ENCODE measurements around the gene CD80.
"Not testable (repeated sequence)": the region's sequence is repeated elsewhere in the genome, so short reads cannot be mapped to it uniquely, and the experiment has no call there.

CD80 gene

GRCh38 chr3:119580067-119580760 lies 20.8 kb upstream of the CD80 start:
- DNase-seq: peak; percentile 68

- DNase-seq: peak; percentile 91
These were observed 20.1 kb upstream of the CD80 start, which contains the start of gene ADPRH for GRCh38 chr3:119579366-119580066. TSS of gene ADPRH (plus strand) at chr3:119579492. CDS start at chr3:119582170, 2,678 bp downstream.

- DNase-seq: no peak
These were observed 16.1 kb upstream of the CD80 start for GRCh38 chr3:119575507-119575906.

DNA sequence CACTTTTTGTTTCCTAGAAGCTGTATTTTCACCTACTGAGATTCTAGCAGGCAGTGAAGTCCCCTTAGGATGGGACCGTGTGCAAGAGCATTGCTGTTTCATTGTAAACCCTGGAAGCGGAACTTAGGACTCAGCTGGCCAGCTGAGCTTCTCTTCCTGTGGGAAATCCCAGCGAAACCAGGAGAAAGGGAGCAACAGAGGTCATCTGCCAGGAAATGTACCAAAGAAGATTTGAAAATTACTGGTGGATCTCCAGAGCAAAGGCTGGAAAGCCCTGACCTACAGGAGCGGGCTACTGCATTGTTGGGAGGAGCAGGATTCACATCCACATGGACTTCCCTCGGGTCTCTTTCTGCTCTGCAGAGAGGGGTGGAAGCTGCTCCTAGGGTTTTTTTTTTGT lies 12.3 kb upstream of the CD80 start:
- no peak for DNase-seq

GRCh38 chr3:119571230-119571629 lies 11.8 kb upstream of the CD80 start:
- DNase-seq: no peak

DNA sequence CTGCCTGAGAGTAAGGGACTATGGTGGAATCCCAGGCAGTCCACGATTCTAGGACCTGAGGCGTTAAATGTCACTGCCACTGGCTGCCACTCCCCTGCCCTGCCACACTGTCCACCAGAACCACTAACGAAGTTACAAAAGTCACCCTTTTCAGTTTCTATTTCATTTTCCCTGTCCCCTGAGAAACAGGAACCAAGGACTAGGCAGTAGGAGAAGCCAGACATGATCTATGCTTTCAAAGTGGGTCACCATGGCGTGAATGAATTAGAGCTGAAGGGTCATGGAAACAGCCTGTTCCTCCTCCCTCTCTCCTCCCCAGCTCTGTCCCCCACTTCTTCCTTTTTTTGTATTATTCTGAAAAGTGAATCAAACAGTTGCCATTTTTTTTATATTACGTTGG lies 10.8 kb upstream of the CD80 start:
- no peak for DNase-seq

GRCh38 chr3:119569156-119569555 lies 9.7 kb upstream of the CD80 start:
- DNase-seq: no peak

GRCh38 chr3:119563334-119563733 lies 3.9 kb upstream of the CD80 start:
- DNase-seq: not testable (repeated sequence)

DNA sequence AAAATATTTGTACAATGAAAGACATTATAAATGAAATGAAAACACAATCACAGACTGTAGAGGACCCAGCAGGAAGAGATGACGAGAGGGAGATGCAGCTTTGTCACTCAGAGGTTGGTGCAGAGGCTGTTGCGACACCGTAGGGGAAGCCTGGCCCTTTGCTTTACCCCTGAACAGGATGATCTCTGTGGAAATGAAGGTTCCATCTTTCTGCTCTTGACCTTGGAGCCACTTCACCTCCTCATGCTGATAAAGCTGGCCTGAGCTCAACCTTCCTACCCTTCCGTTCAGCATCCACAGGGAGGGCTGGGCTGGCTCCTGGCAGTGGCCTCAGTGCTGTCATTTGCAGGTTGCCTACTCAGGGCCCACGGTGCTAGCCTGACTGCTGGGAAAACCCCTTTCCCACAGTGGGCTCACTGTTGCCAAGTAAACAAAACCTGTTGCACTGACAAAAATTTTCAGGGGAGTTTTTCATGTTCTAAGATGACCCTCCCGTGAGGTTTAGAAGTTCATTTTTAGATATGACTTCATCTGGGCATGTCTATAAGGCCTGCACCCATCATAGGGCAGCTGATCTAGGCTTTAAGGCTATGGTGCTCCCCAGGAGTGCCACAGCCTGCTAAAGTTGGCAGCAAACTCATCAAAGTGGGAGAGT lies 3.0 kb upstream of the CD80 start:
- no peak for DNase-seq

DNA sequence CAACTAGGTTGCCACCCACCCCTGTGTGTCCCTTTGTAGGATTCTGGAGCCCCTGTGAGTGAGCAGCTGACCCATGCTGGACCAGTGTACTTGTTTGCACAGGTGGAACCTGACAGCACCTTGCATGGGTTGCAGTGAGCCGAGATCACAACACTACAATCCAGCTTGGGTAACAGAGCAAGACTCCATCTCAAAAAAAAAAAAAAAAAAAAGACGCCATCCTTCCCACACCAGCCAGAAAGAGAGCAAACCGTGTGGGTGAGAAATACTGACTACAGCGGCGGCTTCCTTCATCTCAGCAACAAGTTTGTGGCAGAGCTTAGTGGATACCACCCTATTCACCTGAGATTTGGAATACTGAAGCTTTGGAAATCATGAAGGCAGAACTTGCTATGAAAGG lies 746 bp upstream of the CD80 start:
- DNase-seq: no peak

DNA sequence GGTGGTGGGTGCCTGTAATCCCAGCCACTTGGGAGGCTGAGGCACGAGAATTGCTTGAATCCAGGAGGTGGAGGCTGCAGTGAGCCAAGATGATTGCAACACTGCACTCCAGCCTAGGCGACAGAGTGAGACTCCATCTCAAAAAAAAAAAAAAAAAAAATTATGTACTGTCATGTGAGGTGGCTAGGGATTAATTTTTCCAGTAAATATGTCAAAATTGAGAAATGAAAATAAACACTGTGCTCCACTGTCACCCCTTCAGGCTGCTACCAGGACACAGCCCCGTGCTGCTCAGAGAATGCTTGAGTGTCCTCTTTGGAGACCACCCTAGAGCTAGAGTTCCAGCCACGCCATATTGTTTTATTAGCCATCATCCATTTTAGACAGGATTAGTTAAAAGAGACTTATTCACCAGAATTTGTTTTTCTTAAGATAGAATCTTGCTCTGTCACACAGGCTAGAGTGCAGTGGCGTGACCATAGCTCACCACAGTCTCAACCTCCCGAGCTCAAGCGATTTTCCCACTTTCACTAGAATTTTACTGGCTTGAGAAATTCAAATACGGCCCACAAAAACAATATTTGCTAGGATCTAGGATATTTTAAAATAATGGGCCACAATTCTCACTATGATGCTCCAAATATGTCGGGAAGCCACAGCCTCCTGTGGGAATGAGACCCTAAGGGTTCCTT lies 642 bp downstream of the CD80 start:
- DNase-seq: no peak

- no peak for DNase-seq
These were observed 1.5 kb downstream of the CD80 start for GRCh38 chr3:119557877-119558269.

- DNase-seq: no peak
These were observed 2.1 kb downstream of the CD80 start for GRCh38 chr3:119557192-119557876.

DNA sequence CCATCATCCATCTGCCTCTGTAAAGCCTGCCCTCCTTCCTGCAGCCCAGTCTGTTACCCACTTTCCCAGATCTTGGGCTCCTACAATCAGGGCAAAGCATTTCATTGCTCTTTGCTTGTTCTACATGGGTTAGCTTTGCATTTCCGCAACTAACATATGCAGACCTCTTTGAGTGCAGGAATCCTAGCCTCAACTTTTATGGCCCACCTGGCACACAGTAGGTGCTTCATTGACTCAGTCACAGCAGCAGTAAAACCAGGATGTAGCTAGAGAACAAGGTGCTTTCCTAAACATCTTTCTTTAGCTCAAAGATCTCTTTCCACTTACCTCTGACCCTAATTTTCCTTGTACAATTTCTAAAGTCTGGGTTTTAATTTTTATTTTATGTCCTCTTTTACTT lies 3.5 kb downstream of the CD80 start:
- DNase-seq: no peak

- no peak for DNase-seq
These were observed 4.1 kb downstream of the CD80 start for GRCh38 chr3:119555309-119555735.

GRCh38 chr3:119553823-119554415 lies 5.5 kb downstream of the CD80 start:
- no peak for DNase-seq

- DNase-seq: not testable (repeated sequence)
These were observed 6.5 kb downstream of the CD80 start for GRCh38 chr3:119552928-119553327.

DNA sequence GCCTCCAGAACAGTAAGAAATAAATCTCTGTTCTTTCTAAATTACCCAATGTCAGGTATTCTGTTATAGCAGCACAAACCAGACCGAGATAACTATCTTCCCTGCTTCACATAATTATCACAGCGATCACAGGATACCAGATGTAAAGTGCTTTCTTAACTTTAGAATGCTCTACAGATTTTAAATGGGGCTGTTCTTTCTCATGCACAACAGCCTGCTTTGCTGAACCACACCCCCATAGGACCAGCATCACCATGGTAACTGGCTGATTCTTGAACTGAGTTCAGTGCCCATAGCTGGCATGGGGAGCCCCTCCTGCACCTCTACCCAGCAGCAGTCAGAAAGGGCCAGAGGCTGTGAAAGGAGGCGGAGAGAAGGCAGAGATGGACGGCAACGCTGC lies 7.8 kb downstream of the CD80 start:
- no peak for DNase-seq

- no peak for DNase-seq
These were observed 9.1 kb downstream of the CD80 start for GRCh38 chr3:119550192-119550910.

DNA sequence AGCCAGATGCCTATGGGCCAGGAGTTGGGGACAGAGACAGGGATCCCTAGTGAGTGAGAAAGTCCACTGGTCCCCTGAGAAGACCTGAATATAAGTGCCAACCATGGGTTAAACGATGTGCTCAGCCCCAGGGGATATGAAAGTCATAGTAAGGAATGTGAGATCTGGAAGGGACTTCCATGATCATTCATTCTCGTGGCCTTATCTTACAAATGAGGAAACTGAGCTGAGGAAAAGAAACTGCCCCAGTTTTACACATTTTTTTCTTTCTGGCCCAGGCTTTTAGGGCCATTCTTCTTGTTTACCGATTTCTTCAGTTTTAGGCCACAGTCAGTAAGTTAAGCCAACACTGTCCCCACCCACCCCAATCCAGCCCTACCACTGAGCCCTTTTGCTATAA lies 11.1 kb downstream of the CD80 start:
- DNase-seq: no peak

DNA sequence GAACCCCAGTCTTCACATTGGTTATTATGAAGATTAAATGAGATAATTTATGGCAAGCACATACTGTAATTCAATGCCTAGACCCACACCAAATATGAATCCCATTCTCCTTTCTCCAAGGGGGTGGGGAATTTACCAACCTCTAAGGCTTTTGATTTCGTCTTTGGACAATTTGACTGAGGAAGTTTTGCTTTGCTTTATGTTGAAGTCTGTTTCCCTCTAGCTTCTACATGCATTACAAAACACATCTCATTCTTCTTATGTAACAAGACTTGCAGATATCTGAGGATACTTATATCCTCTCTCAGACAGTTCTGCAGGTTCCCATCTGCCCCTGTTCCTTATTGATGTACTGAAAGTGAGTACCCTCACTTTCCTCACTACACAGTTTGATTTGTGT lies 12.2 kb downstream of the CD80 start:
- no peak for DNase-seq

DNA sequence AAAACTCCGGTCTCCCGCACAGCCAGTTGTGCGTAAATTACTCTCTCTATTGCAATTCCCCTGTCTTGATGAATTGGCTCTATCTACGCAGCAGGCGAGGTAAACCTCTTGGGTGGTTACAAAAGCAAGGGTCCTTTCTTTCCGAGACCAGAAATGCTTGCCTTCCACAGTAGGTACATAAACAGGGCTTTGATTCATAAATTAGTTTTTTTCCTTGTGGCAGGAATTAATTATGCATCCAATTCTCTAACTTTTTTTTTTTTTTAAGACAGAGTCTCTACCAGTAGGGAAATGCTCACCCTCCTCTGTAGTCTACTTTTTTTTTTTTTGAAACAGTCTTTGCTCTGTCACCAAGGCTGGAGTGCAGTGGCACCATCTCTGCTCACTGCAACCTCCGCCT lies 16.3 kb downstream of the CD80 start:
- no peak for DNase-seq
